GM19193 (cell line): ENCODE measurements around the gene COX15.

Source experiments
- POLR2A ChIP-seq: IDR thresholded peaks from 4 replicates; pipeline ENCODE4 v1.6.1; 2011; ENCODE audit not compliant: insufficient read depth, insufficient read length; ENCODE audit errors: extremely low read depth

COX15 gene

DNA sequence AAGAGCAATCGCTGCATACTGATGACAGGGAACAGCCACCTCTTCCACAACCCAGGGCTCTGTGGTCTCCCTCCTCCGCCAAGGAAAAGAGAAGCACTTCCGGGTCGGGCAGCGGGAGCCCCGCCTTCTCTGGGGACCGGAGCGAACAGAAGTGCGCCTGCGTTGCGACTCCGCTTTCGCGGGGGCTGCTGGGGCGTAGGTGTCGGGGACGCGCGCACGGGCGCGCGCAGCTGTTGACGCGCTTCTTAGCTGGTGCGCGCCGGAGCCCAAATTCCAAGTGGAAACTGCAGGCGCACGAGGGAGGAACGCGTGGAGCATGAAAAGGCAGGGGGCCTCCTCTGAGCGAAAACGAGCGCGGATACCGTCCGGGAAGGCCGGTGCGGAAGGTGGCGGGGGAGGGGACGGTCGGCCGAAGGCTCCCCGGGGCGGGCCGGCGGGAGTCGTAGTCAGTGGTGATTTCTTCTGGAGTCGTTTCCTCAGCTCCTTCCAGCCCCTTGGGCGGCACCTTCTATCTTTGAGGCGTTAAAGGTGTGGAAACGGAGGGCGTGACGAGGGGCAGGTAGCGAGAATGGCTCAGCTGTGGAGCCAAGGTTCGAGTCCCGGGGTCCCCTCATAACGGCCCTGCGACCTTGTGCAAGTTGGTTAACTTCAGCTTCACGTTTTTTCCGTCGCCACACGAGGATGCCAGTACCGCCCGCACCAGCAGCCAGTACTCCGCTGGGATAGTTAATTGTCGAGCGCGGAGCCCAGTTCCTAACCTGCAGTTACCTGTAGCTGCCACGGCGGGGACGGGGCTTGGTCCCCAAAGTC lies at the start of gene COX15, which contains the start of gene CUTC:
COX15 (minus strand) TSS at position 95 of the 810 bp plus-strand sequence; CDS start at position 17, 78 bp downstream.
CUTC (plus strand) TSS at position 202 of the 810 bp plus-strand sequence; CDS start at position 317, 115 bp downstream.
- peak; percentile 92 for TF ChIP-seq POLR2A

DNA sequence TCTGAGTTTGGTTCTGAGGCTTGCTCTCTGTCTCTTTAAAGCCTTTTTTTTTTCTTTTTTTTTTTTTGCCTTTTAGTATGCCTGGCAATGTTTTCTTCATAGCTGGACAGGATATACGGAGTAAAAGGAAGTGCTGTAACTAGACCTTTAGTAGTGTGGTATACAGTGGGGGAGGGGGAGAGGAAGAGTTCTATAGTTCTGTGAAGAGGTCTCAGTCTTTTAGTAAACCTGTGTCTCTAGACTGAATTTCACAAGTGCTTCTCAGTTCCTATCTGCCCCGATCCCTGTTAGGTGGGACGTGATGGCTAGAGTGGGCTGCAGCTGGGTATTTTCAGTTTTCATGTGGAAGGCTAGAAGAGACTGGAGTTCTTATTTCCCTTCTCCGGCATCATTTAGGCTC lies 47.4 kb upstream of the COX15 start:
- TF ChIP-seq POLR2A: no peak

DNA sequence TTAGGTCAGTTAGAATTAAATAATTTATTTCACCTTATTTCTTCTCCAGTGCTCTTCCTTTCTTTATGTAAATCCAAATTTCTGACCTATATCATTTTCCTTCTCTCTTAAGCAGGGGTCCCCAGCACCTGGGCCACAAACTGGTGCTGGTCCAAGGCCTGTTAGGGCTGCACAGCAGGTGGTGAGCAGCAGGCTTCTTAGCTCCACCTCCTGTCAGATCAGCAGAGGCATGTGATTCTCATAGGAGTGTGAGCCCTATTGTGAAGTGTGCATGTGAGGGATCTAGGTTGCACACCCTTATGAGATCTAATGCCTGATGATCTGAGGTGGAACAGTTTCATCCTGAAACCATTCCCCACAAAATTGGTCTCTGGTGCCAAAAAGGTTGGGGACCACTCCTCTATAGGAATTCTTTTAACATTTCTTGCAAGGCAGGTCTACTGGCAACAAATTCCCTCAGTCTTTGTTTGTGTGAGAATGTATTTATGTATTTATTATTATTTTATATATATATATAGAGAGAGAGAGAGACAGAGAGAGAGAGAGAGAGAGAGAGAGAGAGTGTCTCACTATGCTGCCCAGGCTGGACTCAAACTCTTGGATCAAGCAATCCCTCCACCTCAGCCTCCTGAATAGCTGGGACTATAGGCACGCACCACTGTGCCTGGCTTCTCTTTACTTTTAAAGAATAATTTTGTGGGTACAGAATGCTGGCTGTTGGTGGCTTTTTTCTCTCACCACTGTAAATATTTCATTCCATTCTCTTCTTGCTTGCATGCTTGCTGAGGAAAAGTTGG lies 46.2 kb upstream of the COX15 start:
- TF ChIP-seq POLR2A: no peak

DNA sequence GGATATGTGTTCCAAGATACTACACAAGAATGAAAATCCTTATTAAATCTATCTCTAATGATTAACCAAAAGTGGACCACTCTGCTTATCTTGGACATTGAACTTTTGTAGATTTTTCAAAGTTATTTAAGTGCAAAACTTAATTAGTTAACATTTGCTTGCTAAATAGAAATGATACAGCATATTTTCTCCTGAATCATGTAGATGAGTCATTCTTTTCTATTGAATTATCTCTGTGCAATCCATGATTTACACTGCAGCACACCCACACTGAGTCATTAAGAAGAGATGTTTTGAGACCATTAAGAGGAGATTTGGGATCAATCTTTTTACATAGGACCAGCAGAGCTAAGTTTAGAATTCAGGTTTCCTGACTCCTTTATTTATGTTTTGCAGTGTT lies 43.9 kb upstream of the COX15 start:
- TF ChIP-seq POLR2A: no peak

DNA sequence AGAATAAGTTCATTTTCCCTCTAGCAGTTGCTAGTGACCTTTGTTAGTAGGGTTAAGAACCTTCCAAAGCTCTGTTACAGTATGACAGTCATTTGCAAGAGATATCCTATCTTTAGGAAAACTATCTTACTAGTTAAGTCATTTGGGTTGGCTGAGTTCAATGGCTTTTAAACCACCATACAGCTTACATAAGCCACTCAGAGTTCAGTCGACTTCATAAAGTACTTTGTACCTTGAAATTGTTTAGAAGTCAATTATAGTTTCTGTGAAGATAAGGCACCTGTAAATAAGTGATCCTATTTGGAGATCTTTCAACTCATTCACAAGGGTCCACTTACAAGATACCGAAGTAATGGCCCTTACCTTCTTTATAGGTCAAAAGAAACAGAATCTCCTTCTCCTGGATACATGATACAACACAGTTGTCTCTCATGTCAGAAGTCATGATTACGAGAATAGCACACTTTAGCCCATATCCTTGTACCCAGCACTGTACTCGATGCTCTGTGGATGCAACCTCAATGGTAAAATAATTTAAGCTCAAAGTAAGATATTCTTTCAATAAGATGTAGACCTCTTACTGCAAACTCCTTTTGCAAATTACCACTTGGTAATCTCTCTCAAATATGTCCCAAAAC lies 38.6 kb upstream of the COX15 start:
- no peak for TF ChIP-seq POLR2A

DNA sequence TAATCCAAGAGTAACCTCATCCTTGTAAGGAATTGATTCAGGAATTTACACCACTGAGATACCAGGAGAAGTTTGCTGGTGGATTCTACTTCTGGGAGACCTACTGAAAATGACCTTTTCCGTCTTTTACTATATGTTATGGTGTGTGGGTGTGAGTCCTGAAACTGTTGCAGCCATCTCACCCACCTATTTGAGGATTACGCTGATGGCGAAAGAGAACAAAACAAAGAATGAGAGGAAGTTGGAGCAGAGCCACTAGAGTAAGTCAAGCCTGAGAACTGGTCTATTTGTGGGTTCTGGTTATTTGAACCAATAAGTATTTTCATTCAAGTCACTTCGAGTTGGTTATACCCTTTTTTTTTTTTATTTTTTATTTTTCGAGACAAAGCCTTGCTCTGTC lies 37.8 kb upstream of the COX15 start:
- TF ChIP-seq POLR2A: no peak

DNA sequence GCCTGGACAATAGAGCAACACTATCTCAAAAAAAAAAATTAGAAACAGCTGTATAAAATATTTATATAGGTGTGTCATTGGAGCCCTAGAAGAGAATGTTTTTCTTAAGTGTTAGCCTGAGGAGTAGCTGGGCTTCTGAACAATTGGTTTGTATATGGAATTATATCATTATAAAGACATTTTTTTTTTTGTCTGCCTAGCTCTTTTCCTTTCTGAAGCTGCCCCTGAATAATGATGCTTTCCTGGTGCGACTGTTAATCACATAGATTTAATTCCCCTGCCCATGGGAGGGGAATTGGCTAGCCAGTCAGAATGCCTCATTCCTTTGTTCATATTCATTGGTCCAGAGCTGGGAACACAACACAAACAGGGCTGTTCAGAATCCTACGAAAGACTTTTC lies 36.6 kb upstream of the COX15 start:
- TF ChIP-seq POLR2A: no peak

DNA sequence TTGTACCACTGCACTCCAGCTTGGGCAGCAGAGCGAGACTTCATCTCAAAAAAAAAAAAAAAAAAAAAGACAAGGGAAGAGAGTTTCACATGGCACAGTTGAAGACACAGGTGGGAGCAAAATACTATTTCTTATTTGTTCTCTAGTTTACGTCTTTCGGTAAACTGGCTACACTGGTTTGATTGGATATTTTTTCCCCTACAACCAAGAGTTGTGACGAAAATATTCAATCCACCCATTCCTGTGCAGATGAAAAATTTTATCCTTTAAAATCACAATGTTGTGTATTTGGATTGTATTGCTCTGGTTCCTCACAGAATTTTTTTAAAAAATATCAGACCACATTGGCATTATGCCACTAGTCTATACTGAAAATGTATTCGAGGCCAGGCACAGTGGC lies 36.0 kb upstream of the COX15 start:
- no peak for TF ChIP-seq POLR2A

DNA sequence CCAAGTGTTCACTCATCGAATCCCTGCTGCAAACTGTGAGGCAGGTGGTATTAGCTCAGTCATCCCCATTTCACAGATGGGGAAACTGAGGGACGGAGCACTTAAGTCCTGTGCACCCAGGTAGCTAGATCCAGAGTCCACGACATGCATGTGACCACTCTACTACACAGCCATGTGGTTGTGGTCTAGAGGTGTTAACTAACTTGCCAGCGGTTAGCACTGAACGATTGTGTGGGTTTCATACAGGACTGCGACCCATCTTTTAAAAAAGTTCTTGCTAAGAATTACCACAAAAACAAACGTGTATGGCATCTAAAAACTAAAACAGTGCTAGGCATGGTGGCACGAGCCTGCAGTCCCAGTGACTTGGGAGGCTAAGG lies 34.4 kb upstream of the COX15 start:
- TF ChIP-seq POLR2A: no peak

DNA sequence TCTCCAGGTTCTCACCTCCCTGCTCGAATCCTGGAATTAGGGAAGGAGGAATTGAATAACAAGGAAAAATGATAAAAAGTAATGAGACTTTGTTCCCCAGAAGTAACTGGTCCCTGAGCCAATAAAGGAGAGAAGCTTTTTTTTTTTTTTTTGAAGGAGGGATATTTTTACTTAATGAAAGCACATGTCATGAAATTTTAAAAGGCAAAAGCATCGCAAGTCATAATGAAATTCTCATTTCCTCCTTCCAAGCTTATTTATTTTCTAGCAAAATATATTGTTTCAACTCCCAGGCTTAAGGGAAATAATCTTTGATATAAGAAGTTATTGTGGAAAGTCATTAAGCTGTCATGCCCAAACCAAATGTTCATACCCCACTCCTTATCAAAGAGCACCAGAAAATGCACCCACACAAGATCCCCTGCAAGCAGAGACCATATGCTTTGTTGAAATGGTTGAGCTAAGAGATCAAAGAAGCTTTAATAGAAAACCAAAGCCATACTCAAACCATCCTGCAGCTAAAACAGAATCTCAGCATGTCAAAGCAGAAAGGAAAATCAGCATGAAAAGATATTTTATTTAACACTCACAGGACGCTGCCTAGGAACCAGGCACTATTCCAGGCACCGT lies 33.9 kb upstream of the COX15 start:
- TF ChIP-seq POLR2A: no peak

DNA sequence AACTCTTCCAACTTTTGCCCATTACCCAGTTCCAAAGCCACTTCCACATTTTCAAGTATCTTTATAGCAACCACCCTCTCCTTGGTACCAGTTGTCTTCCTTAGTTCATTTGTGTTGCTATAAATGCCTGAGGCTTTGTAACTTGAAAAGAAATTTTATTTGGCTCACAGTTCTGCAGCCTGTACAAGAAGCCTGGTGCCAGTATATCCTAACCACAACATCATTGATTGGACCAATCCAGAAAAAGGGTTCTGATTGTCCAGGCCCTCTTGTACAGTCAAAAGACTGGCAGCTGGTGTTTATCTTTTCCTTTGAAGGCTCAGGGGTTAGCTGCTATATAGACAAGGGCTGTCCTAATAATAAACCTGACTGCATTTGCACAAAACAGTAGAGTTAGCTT lies 29.4 kb upstream of the COX15 start:
- TF ChIP-seq POLR2A: no peak

DNA sequence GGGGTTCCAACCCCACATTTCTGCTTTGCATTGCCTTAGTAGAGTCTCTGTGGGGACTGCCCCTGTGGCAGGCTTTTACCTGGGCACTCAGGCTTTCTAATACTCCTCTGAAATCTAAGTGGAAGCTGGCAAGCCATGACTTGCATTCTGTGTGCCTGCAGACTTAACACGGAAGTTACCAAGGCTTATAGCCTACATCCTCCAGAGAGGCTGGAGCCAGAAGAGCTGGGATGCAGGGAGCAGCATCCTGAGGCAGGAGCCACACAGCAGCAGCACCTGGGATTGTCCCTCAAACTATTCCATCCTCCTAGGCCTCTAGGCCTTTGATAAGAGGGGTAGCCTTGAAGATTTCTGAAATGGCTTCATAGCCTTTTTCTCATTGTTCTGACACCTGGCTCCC lies 28.4 kb upstream of the COX15 start:
- TF ChIP-seq POLR2A: no peak

DNA sequence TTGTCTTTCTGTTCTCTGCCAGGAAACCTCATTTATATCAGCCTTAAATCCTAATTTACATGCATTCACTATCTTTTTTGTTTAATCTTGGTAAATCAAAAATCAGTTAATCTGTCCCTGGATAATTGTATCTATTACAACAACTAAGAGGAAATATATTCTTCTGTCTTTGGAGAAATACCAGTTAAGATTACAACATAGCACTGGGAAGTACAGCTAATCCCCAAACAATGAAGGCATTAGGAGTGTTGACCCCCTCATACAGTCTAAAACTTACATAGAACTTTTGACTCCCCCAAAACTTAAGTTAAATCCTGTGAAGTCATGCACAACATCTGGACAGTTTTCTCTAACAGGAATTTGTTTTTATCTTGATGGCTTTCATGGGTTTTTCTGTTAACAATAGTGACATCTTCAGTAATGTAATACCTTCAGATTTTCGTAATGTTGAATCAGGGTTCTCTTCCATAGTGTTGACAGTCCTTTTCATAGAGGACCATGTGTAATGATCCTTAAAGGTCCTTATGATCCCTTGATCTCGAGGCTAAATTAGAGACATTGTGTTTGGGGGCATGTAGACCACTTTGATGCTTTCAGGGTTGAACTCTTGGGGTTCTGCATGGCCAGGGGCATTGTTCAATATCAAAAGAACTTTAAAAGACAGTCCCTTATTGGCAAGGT lies 26.4 kb upstream of the COX15 start:
- no peak for TF ChIP-seq POLR2A

DNA sequence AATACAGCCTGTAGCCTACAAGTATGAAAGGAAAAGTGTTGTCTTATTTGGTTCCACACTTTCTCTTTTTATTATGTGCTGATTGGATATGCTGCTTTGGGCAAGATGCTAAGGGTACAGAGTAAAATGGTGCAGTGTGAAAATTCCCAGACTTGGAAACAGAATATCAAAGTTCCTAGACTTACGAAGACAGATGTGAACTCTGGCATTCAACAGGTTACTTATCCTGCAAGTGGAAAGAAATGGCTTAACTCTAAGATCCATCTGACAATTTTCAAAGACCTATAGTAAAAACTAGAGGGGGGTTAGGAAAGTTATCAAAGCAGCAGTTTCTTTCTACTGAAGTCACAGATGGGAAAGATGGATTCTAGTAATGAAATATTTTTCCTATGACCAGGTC lies 24.2 kb upstream of the COX15 start:
- no peak for TF ChIP-seq POLR2A
